ENCODE data around the gene TFDP1.
"Not testable (repeated sequence)": the region's sequence is repeated elsewhere in the genome, so short reads cannot be mapped to it uniquely, and the experiment has no call there.

The TFDP1 gene

GRCh38 chr13:113550453-113550852 lies 34.1 kb upstream of the TFDP1 start:
- DNase-seq (ENCODE audit: low spot score) = no peak

- no peak for DNase-seq (ENCODE audit: low spot score)
Observed at GRCh38 chr13:113551081-113552000, 33.2 kb upstream of the TFDP1 start.

GRCh38 chr13:113552079-113552478 lies 32.5 kb upstream of the TFDP1 start:
- DNase-seq (ENCODE audit: low spot score) = no peak

- DNase-seq (ENCODE audit: low spot score) = no peak
Observed at GRCh38 chr13:113552786-113553434, 31.6 kb upstream of the TFDP1 start.

- DNase-seq (ENCODE audit: low spot score) = no peak
Observed at GRCh38 chr13:113553511-113554332, 30.8 kb upstream of the TFDP1 start.

- DNase-seq (ENCODE audit: low spot score) = no peak
Observed at GRCh38 chr13:113554333-113554700, 30.2 kb upstream of the TFDP1 start.

- no peak for DNase-seq (ENCODE audit: low spot score)
Observed at GRCh38 chr13:113555141-113555540, 29.4 kb upstream of the TFDP1 start.

- DNase-seq (ENCODE audit: low spot score) = no peak
Observed at GRCh38 chr13:113557013-113557412, 27.5 kb upstream of the TFDP1 start.

- no peak for DNase-seq (ENCODE audit: low spot score)
Observed at GRCh38 chr13:113558461-113558860, 26.1 kb upstream of the TFDP1 start.

GRCh38 chr13:113559061-113559460 lies 25.5 kb upstream of the TFDP1 start:
- no peak for DNase-seq (ENCODE audit: low spot score)

- no peak for DNase-seq (ENCODE audit: low spot score)
Observed at GRCh38 chr13:113559901-113560644, 24.5 kb upstream of the TFDP1 start.

- no peak for DNase-seq (ENCODE audit: low spot score)
Observed at GRCh38 chr13:113560645-113561416, 23.7 kb upstream of the TFDP1 start.

GRCh38 chr13:113561417-113562084 lies 23.0 kb upstream of the TFDP1 start:
- DNase-seq (ENCODE audit: low spot score) = no peak

- peak; percentile 18 for DNase-seq (ENCODE audit: low spot score)
Observed at GRCh38 chr13:113562085-113562749, 22.3 kb upstream of the TFDP1 start.

GRCh38 chr13:113562844-113563243 lies 21.7 kb upstream of the TFDP1 start:
- DNase-seq (ENCODE audit: low spot score) = no peak

GRCh38 chr13:113563511-113563910 lies 21.0 kb upstream of the TFDP1 start:
- DNase-seq (ENCODE audit: low spot score) = not testable (repeated sequence)

GRCh38 chr13:113564331-113565023 lies 20.1 kb upstream of the TFDP1 start:
- DNase-seq (ENCODE audit: low spot score) = no peak

GRCh38 chr13:113565526-113566226 lies 18.9 kb upstream of the TFDP1 start:
- no peak for DNase-seq (ENCODE audit: low spot score)

- DNase-seq (ENCODE audit: low spot score) = no peak
Observed at GRCh38 chr13:113566227-113566561, 18.4 kb upstream of the TFDP1 start.
